ENCODE results near the gene CYTH2.
"Not testable (repeated sequence)": the region's sequence is repeated elsewhere in the genome, so short reads cannot be mapped to it uniquely, and the experiment has no call there.

CYTH2 gene

DNA sequence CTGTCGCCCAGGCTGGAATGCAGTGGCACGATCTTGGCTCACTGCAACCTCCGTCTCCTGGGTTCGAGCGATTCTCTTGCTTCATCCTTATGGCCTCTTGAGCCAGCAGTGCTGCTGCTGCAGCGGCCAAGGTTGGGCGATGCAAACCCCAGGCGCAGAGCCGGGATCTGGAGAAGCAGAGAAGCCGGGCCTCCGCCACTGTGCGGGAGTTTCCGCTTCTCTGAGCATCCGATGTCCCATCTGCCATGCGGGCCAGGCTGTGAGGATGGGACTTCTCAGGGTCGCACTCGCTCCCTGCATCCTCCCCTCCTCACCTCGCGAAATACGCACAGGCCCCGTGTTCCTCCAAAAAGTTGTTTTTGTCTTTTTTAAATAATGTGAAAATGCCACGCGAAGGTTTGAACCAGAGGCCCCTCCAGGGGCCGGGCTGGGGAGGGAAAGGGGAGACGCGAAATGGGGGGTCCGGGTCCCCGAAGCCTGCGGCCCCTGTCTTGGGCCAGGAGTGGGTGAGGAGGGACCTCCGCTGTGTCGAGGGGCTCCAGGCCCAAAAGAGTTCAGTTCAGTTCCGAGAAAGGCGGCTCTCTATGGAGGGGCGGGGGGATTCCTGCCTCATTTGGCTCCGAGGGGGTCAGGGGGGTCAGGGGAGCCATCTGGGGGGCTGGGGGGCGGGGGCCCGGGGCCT is 15.9 kb downstream of the CYTH2 start:
- Histone ChIP-seq H3K4me1 (ENCODE audit: control insufficient read depth, insufficient read depth, low read length, unreplicated experiment) (peaks cover 22% of the 10 kb centered on the region), H3K27me3 (ENCODE audit: insufficient read depth, low read length) (no peaks in the 10 kb centered on the region), H3K4me3 (ENCODE audit: low read depth, low read length) (no peak overlapping the region), H3K27ac (ENCODE audit: low read depth, low read length) (no peak overlapping the region), H2AFZ (ENCODE audit: low read length, unreplicated experiment) (no peak overlapping the region), H3K36me3 (ENCODE audit: insufficient read depth, low read length) (no peaks in the 10 kb centered on the region), H3K79me2 (ENCODE audit: control insufficient read depth, insufficient read depth, low read length, unreplicated experiment) (no peaks in the 10 kb centered on the region)

- not testable (repeated sequence) for H3K36me3 ChIP-seq (ENCODE audit: insufficient read depth, low read length); H3K27ac ChIP-seq (ENCODE audit: low read depth, low read length); H3K79me2 ChIP-seq (ENCODE audit: control insufficient read depth, insufficient read depth, low read length, unreplicated experiment); H3K4me3 ChIP-seq (ENCODE audit: low read depth, low read length); H2AFZ ChIP-seq (ENCODE audit: low read length, unreplicated experiment); H3K27me3 ChIP-seq (ENCODE audit: insufficient read depth, low read length)
- peaks cover 22% of the 10 kb centered on the region for H3K4me1 ChIP-seq (ENCODE audit: control insufficient read depth, insufficient read depth, low read length, unreplicated experiment)
Observed at GRCh38 chr19:48486706-48487105, 17.5 kb downstream of the CYTH2 start.

- no peak overlapping the region for H2AFZ ChIP-seq (ENCODE audit: low read length, unreplicated experiment)
- H3K4me3 ChIP-seq (ENCODE audit: low read depth, low read length), result no peak overlapping the region
- peaks cover 13% of the 10 kb centered on the region for H3K4me1 ChIP-seq (ENCODE audit: control insufficient read depth, insufficient read depth, low read length, unreplicated experiment)
- H3K79me2 ChIP-seq (ENCODE audit: control insufficient read depth, insufficient read depth, low read length, unreplicated experiment), result no peaks in the 10 kb centered on the region
- no peaks in the 10 kb centered on the region for H3K36me3 ChIP-seq (ENCODE audit: insufficient read depth, low read length)
- no peak overlapping the region for H3K27ac ChIP-seq (ENCODE audit: low read depth, low read length)
- peaks cover 4% of the 10 kb centered on the region; the same call in 1 of the 2 replicates for H3K27me3 ChIP-seq (ENCODE audit: insufficient read depth, low read length)
Observed at GRCh38 chr19:48487544-48487943, 18.4 kb downstream of the CYTH2 start.

DNA sequence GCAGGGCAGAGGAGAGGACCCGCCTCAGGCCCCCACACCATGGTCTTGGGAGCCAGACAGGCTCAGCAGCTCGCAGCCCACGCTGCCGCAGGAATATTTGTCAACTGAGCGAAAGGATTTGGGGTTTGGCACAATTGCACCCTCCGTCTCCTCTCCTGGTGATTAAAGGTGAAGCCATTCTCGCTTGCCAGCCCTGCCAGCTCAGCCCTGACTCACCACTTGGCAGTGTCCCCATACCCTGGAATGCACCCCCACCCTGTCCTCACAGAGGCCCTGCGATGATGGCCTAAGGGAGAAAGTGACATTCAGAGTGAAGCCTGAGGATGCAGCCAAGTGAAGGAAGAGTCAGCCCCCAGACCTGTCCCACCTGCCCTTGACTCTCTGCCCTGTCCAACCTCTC is 18.8 kb downstream of the CYTH2 start:
- peaks cover 13% of the 10 kb centered on the region for H3K4me1 ChIP-seq (ENCODE audit: control insufficient read depth, insufficient read depth, low read length, unreplicated experiment)
- H3K27me3 ChIP-seq (ENCODE audit: insufficient read depth, low read length), result peaks cover 4% of the 10 kb centered on the region; the same call in 1 of the 2 replicates
- H2AFZ ChIP-seq (ENCODE audit: low read length, unreplicated experiment), result no peak overlapping the region
- no peak overlapping the region for H3K4me3 ChIP-seq (ENCODE audit: low read depth, low read length)
- no peaks in the 10 kb centered on the region for H3K79me2 ChIP-seq (ENCODE audit: control insufficient read depth, insufficient read depth, low read length, unreplicated experiment)
- no peak overlapping the region for H3K27ac ChIP-seq (ENCODE audit: low read depth, low read length)
- H3K36me3 ChIP-seq (ENCODE audit: insufficient read depth, low read length), result no peaks in the 10 kb centered on the region

DNA sequence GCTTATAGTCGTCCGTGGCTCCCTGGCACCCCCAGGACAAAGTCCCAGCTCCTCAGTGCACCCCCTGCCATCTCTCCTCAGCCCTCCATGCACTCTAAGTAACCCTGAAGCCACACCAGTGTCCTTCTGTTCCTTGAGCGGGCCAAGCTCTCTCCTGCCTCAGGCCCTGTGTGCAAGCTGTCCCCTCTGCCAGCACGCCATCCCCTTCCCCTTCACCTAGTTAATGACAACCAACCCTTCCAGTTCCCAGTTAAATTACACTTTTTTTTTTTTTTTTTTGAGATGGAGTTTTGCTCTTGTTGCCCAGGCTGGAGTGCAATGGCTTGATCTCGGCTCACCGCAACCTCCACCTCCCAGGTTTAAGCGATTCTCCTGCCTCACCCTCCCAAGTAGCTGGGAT is 19.3 kb downstream of the CYTH2 start:
- not testable (repeated sequence) for H2AFZ ChIP-seq (ENCODE audit: low read length, unreplicated experiment); H3K27me3 ChIP-seq (ENCODE audit: insufficient read depth, low read length); H3K27ac ChIP-seq (ENCODE audit: low read depth, low read length); H3K36me3 ChIP-seq (ENCODE audit: insufficient read depth, low read length); H3K4me3 ChIP-seq (ENCODE audit: low read depth, low read length); H3K79me2 ChIP-seq (ENCODE audit: control insufficient read depth, insufficient read depth, low read length, unreplicated experiment)
- H3K4me1 ChIP-seq (ENCODE audit: control insufficient read depth, insufficient read depth, low read length, unreplicated experiment), result peaks cover 13% of the 10 kb centered on the region

DNA sequence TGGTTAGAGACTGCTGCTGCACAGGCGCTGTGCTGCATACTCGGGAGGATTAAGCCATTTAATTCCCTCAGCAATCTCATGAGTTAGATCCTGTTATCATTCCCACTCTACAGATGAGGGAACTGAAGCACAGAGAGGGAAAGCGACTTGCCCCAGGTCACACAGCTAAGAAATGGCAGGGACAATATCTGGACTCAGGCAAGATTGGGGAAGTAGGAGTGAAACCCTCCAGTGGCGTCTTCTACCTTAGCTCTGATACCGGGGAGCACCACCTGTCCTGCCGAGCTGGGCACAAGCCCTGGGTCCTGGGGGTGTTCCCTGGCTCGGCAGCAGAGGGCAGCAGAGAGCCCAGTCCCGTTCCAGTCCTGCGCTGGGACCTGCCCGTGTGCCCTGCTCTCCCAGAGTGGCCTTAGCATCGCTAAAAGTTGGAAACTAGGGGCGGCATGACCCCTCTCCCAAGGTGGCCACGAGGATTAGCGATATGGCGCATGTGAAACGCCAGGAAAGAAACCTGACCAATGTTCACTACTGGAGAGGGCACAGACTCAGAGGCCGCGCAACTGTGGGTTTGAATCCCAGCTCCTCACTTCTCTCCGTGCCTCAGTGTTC is 20.5 kb downstream of the CYTH2 start:
- Histone ChIP-seq H2AFZ (ENCODE audit: low read length, unreplicated experiment) (no peak overlapping the region), H3K27ac (ENCODE audit: low read depth, low read length) (no peak overlapping the region), H3K36me3 (ENCODE audit: insufficient read depth, low read length) (no peaks in the 10 kb centered on the region), H3K27me3 (ENCODE audit: insufficient read depth, low read length) (peaks cover 4% of the 10 kb centered on the region; the same call in 1 of the 2 replicates), H3K4me1 (ENCODE audit: control insufficient read depth, insufficient read depth, low read length, unreplicated experiment) (peaks cover 13% of the 10 kb centered on the region), H3K4me3 (ENCODE audit: low read depth, low read length) (no peak overlapping the region), H3K79me2 (ENCODE audit: control insufficient read depth, insufficient read depth, low read length, unreplicated experiment) (no peaks in the 10 kb centered on the region)

- H2AFZ ChIP-seq (ENCODE audit: low read length, unreplicated experiment), result no peak overlapping the region
- no peaks in the 10 kb centered on the region for H3K79me2 ChIP-seq (ENCODE audit: control insufficient read depth, insufficient read depth, low read length, unreplicated experiment)
- H3K27me3 ChIP-seq (ENCODE audit: insufficient read depth, low read length), result peaks cover 4% of the 10 kb centered on the region; the same call in 1 of the 2 replicates
- H3K4me1 ChIP-seq (ENCODE audit: control insufficient read depth, insufficient read depth, low read length, unreplicated experiment), result peaks cover 13% of the 10 kb centered on the region
- H3K27ac ChIP-seq (ENCODE audit: low read depth, low read length), result no peak overlapping the region
- H3K4me3 ChIP-seq (ENCODE audit: low read depth, low read length), result no peak overlapping the region
- H3K36me3 ChIP-seq (ENCODE audit: insufficient read depth, low read length), result no peaks in the 10 kb centered on the region
Observed at GRCh38 chr19:48490981-48491792, 22.0 kb downstream of the CYTH2 start.

DNA sequence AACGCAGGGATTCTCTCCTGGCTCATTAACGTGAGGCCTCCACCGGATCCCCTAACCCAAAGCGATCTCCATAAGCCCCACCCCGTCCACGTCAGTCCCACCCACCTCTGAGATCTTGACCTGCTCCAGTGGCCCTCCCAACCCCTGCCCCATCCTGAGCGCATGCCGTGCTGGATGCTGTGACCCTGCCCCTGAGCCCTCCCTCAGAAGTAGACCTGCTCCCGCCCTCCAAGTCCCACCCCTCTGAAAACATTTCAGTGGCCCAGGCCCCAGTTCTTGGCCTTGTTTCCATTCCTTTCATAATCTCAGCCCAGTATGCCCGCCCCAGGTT is 22.6 kb downstream of the CYTH2 start:
- Histone ChIP-seq H3K27me3 (ENCODE audit: insufficient read depth, low read length) (peaks cover 4% of the 10 kb centered on the region; the same call in 1 of the 2 replicates), H3K36me3 (ENCODE audit: insufficient read depth, low read length) (no peaks in the 10 kb centered on the region), H3K4me3 (ENCODE audit: low read depth, low read length) (no peak overlapping the region), H3K79me2 (ENCODE audit: control insufficient read depth, insufficient read depth, low read length, unreplicated experiment) (no peaks in the 10 kb centered on the region), H2AFZ (ENCODE audit: low read length, unreplicated experiment) (no peak overlapping the region), H3K27ac (ENCODE audit: low read depth, low read length) (no peak overlapping the region), H3K4me1 (ENCODE audit: control insufficient read depth, insufficient read depth, low read length, unreplicated experiment) (peaks cover 13% of the 10 kb centered on the region)

DNA sequence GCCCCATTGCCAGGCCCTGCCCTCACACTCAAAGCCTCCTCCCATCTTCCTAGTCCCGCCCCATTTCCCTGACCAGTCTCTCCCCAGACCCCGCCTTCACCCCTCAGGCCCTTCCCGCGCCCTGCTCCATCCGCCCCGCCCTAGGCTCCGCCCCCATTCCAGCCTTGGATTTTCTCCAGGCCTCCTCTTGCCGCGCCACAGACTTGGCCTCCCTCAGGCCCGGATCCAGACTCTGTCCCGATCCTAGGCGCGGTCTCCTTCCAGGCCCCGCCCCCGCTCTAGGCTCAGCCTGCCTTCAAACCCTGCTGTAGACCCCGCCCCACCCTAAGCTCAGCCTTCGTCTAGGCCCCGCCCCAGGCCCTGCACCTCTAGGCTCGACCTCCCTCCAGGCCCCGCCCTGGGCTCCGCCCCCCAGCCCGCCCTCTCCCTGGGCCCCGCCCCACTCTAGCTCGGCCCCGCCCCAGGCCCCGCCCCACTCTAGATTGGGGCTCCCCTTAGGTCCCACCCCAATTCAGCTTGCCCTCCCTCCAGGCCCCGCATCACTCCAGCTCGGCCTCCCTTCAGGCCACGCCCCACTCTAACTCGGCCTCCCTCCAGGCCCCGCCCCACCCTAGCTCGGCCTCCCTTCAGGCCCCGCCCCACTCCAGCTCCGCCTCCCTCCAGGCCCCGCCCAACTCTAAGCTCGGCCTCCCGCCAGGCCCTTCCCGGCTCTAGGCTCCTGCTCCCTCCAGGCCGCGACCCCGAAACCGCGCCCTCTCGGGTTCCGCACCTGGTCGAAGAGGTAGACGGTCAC is 24.0 kb downstream of the CYTH2 start:
- H3K27ac ChIP-seq (ENCODE audit: low read depth, low read length), result no peak overlapping the region
- H3K4me1 ChIP-seq (ENCODE audit: control insufficient read depth, insufficient read depth, low read length, unreplicated experiment), result peaks cover 5% of the 10 kb centered on the region
- H2AFZ ChIP-seq (ENCODE audit: low read length, unreplicated experiment), result peak overlapping the region; percentile 85
- peaks cover 4% of the 10 kb centered on the region; the same call in 1 of the 2 replicates for H3K27me3 ChIP-seq (ENCODE audit: insufficient read depth, low read length)
- no peaks in the 10 kb centered on the region for H3K36me3 ChIP-seq (ENCODE audit: insufficient read depth, low read length)
- H3K4me3 ChIP-seq (ENCODE audit: low read depth, low read length), result peak overlapping the region; percentile 85
- H3K79me2 ChIP-seq (ENCODE audit: control insufficient read depth, insufficient read depth, low read length, unreplicated experiment), result no peaks in the 10 kb centered on the region

DNA sequence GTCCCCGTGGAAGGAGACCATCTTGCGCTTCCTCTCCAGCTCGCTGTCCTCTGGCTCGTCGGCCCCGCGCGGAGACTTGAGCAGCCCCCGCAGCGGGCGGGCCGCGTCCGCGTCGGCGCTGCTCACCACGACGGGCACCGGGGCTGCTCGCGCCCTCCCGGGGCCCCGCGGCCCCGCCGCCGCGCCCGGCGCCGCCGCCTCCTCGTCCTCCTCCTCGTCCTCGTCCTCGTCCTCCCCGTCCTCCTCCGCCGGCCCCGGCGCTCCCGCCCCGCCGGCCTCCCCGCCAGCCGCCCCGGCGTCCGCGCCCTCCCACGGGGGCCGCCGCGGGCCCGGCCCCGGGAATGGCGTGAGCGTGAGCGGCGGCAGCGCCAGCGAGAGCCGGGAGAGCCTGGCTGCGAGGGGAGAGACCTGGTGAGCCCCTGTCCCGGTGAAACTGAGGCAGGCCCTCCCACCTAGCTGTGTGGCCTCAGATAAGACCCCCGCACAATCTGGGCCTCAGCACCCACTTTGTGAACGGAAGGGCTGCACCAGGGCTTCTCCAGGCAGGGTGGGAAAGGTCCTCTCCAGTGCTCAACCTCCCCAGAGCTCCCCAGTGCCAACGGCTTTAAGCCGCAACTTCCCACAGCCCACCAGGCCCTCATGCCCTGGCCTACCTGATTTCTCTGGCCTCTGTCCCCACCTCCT is 24.7 kb downstream of the CYTH2 start:
- peak overlapping the region; percentile 85 for H3K4me3 ChIP-seq (ENCODE audit: low read depth, low read length)
- peak overlapping the region; percentile 85 for H2AFZ ChIP-seq (ENCODE audit: low read length, unreplicated experiment)
- no peaks in the 10 kb centered on the region for H3K79me2 ChIP-seq (ENCODE audit: control insufficient read depth, insufficient read depth, low read length, unreplicated experiment)
- H3K4me1 ChIP-seq (ENCODE audit: control insufficient read depth, insufficient read depth, low read length, unreplicated experiment), result no peaks in the 10 kb centered on the region
- H3K27me3 ChIP-seq (ENCODE audit: insufficient read depth, low read length), result peaks cover 5% of the 10 kb centered on the region; the same call in 1 of the 2 replicates
- H3K27ac ChIP-seq (ENCODE audit: low read depth, low read length), result no peak overlapping the region
- no peaks in the 10 kb centered on the region for H3K36me3 ChIP-seq (ENCODE audit: insufficient read depth, low read length)
